Fibroblast of lung (primary cell): Measurements from ENCODE around the gene DOCK4. TPM values are rescaled to one million over a fixed set of nuclear protein-coding genes. Genes with fewer than 3 reads are reported as not detected.

ENCODE experiments used
- DNase-seq, 2 donors: peaks; one replicate each; pipeline versions ENCODE4 v3.0.0 to v3.0.0-alpha.2; 2010; ENCODE audit warnings: low read depth in 2 of 2
- H2AFZ ChIP-seq: 2 replicates; pipeline ENCODE4 v1.5.1; 2012; ENCODE audit warnings: low read length, control low read depth, inconsistent platforms
- H3K27ac ChIP-seq: 2 replicates; pipeline ENCODE4 v1.5.1; 2011; ENCODE audit warnings: low read length, control low read depth; ENCODE audit not compliant: insufficient read depth
- H3K27me3 ChIP-seq: 2 replicates; pipeline ENCODE4 v1.5.1; 2011; ENCODE audit warnings: mild to moderate bottlenecking, low read length; ENCODE audit not compliant: control insufficient read depth, insufficient read depth
- H3K36me3 ChIP-seq: 2 replicates; pipeline ENCODE4 v1.5.1; 2011; ENCODE audit warnings: low read length; ENCODE audit not compliant: control insufficient read depth, insufficient read depth
- H3K4me1 ChIP-seq: 2 replicates; pipeline ENCODE4 v1.5.1; 2011; ENCODE audit warnings: low read length; ENCODE audit not compliant: control insufficient read depth, insufficient read depth; ENCODE audit errors: extremely low read depth
- H3K4me2 ChIP-seq: 2 replicates; pipeline ENCODE4 v1.5.1; 2011; ENCODE audit warnings: low read length, control low read depth; ENCODE audit not compliant: insufficient read depth; ENCODE audit errors: extremely low read depth
- H3K4me3 ChIP-seq, 4 experiments: fragments of 200-600 bp in 1 of 4; sonication (generic) in 1 of 4; replicated peaks in 1 of 4; 2 replicates each; pipeline ENCODE4 v1.5.1; 2011 to 2016; ENCODE audit warnings: low read length in 4 of 4, low read depth in 3 of 4, mild to moderate bottlenecking in 3 of 4, control low read depth in 2 of 4, inconsistent platforms in 1 of 4, mixed read lengths in 1 of 4; ENCODE audit not compliant: insufficient read depth in 1 of 4; ENCODE audit errors: control extremely low read depth in 1 of 4
- H3K79me2 ChIP-seq: 2 replicates; pipeline ENCODE4 v1.5.1; 2012; ENCODE audit warnings: mild to moderate bottlenecking, low read length, inconsistent platforms; ENCODE audit not compliant: control insufficient read depth, insufficient read depth
- H3K9ac ChIP-seq: 2 replicates; pipeline ENCODE4 v1.5.1; 2011; ENCODE audit warnings: mild to moderate bottlenecking, low read length, control low read depth; ENCODE audit not compliant: insufficient read depth
- H3K9me3 ChIP-seq: 2 replicates; pipeline ENCODE4 v1.5.1; 2012; ENCODE audit warnings: low read depth, low read length; ENCODE audit not compliant: control insufficient read depth, insufficient read depth
- H4K20me1 ChIP-seq: 2 replicates; pipeline ENCODE4 v1.5.1; 2011; ENCODE audit warnings: low read length; ENCODE audit not compliant: control insufficient read depth, insufficient read depth; ENCODE audit errors: extremely low read depth
- CTCF ChIP-seq, 2 donors: IDR thresholded peaks in 1 of 2; conservative IDR thresholded peaks in 1 of 2; 1 replicate in 1 of 2; 2 replicates in 1 of 2; pipeline ENCODE4 v1.5.1; 2011 to 2012; ENCODE audit warnings: low read length in 2 of 2, control low read depth in 1 of 2, inconsistent platforms in 1 of 2, low read depth in 1 of 2, mild to moderate bottlenecking in 1 of 2
- EZH2 ChIP-seq: IDR thresholded peaks from 2 replicates; pipeline ENCODE4 v1.5.1; 2012; ENCODE audit warnings: low read length, control low read depth, mild to moderate bottlenecking; ENCODE audit errors: missing control alignments
- polyA plus RNA-seq, 2 donors: library from polyadenylated mRNA; depleted of rRNA in 1 of 2; stranded (reverse) in 1 of 2; unstranded in 1 of 2; fragments of >200 nt; gene quantifications; 2 replicates each; pipeline ENCODE4 v1.2.1, GENCODE V29; 2011 to 2012; ENCODE audit warnings: missing spikeins in 1 of 2
- total RNA-seq: library from RNA; depleted of rRNA; stranded (reverse); fragments of >200 nt; gene quantifications from 2 replicates; pipeline ENCODE4 v1.2.1, GENCODE V29; 2014

Gene DOCK4
- total and polyA plus RNA-seq, 2 donors (not counting 1 experiment from before 2014, with no cell fraction given) = 20.8 to 39.3 TPM

GRCh38 chr7:111835066-111835465, 371.1 kb downstream of the DOCK4 start:
- Histone ChIP-seq H4K20me1 (no peaks in the 10 kb centered on the region), H3K27me3 (no peaks in the 10 kb centered on the region), H3K4me3 (no peak overlapping the region), H3K79me2 (no peaks in the 10 kb centered on the region), H3K9me3 (no peaks in the 10 kb centered on the region), H2AFZ (no peak overlapping the region), H3K36me3 (no peaks in the 10 kb centered on the region), H3K4me2 (no peak overlapping the region), H3K4me1 (peaks cover 5% of the 10 kb centered on the region), H3K27ac (peak overlapping the region; percentile 29), H3K9ac (no peak overlapping the region)
- TF ChIP-seq EZH2 (no peak), CTCF (conservative IDR thresholded peaks at IDR 0.05 in 1 of 2, IDR thresholded peaks at IDR 0.05 in 1 of 2; ENCODE audit: low read depth in 1 of 2, low read length in 2 of 2) (no peak)
- peak; percentile 81 to 87 for DNase-seq

GRCh38 chr7:111834367-111834766, 371.8 kb downstream of the DOCK4 start:
- no peaks in the 10 kb centered on the region for H3K79me2 ChIP-seq
- no peak for DNase-seq
- no peaks in the 10 kb centered on the region for H3K9me3 ChIP-seq
- H3K4me3 ChIP-seq = no peak overlapping the region
- no peak overlapping the region for H3K27ac ChIP-seq
- H4K20me1 ChIP-seq = no peaks in the 10 kb centered on the region
- no peak overlapping the region for H2AFZ ChIP-seq
- peaks cover 5% of the 10 kb centered on the region for H3K4me1 ChIP-seq
- H3K36me3 ChIP-seq = no peaks in the 10 kb centered on the region
- H3K4me2 ChIP-seq = no peak overlapping the region
- H3K9ac ChIP-seq = no peak overlapping the region
- H3K27me3 ChIP-seq = no peaks in the 10 kb centered on the region
- no peak for TF ChIP-seq CTCF (conservative IDR thresholded peaks at IDR 0.05 in 1 of 2, IDR thresholded peaks at IDR 0.05 in 1 of 2; ENCODE audit: low read depth in 1 of 2, low read length in 2 of 2)
- TF ChIP-seq EZH2 = no peak

- Histone ChIP-seq H3K36me3 (no peaks in the 10 kb centered on the region), H3K9me3 (no peaks in the 10 kb centered on the region), H2AFZ (no peak overlapping the region), H4K20me1 (no peaks in the 10 kb centered on the region), H3K9ac (no peak overlapping the region), H3K4me2 (no peak overlapping the region), H3K27me3 (no peaks in the 10 kb centered on the region), H3K4me1 (peaks cover 5% of the 10 kb centered on the region), H3K79me2 (no peaks in the 10 kb centered on the region), H3K4me3 (no peak overlapping the region), H3K27ac (no peak overlapping the region)
- DNase-seq = peak in 1 of 2 donors; percentile 42
- TF ChIP-seq EZH2 = no peak
Observed at GRCh38 chr7:111833466-111833865, 372.7 kb downstream of the DOCK4 start.
